Ishikawa (cell line): ENCODE measurements around the gene SKIC3.

Experiments used
- CEBPB ChIP-seq: IDR thresholded peaks from 2 replicates; pipeline ENCODE4 v1.6.1; 2012
- CREB1 ChIP-seq: IDR thresholded peaks from 2 replicates; pipeline ENCODE4 v1.6.1; 2012; ENCODE audit warnings: low read depth
- EGR1 ChIP-seq: IDR thresholded peaks from 2 replicates; pipeline ENCODE4 v1.6.1; 2012
- EP300 ChIP-seq: IDR thresholded peaks from 2 replicates; pipeline ENCODE4 v1.6.1; 2012; ENCODE audit warnings: borderline replicate concordance
- FOXM1 ChIP-seq: IDR thresholded peaks from 2 replicates; pipeline ENCODE4 v1.6.1; 2012; ENCODE audit warnings: low read depth, borderline replicate concordance
- NFIC ChIP-seq: IDR thresholded peaks from 2 replicates; pipeline ENCODE4 v1.6.1; 2012
- RAD21 ChIP-seq: IDR thresholded peaks from 2 replicates; pipeline ENCODE4 v1.6.1; 2012; ENCODE audit warnings: low read depth
- REST ChIP-seq: IDR thresholded peaks from 2 replicates; pipeline ENCODE4 v1.6.1; 2012; ENCODE audit warnings: low read depth, mild to moderate bottlenecking
- TAF1 ChIP-seq: IDR thresholded peaks from 2 replicates; pipeline ENCODE4 v1.6.1; 2012; ENCODE audit warnings: low read depth, mild to moderate bottlenecking
- TCF12 ChIP-seq: IDR thresholded peaks from 2 replicates; pipeline ENCODE4 v1.6.1; 2012; ENCODE audit warnings: low read depth
- TEAD4 ChIP-seq: IDR thresholded peaks from 2 replicates; pipeline ENCODE4 v1.6.1; 2012
- YY1 ChIP-seq: IDR thresholded peaks from 2 replicates; pipeline ENCODE4 v1.6.1; 2012; ENCODE audit warnings: low read depth
- ZBTB7A ChIP-seq: IDR thresholded peaks from 2 replicates; pipeline ENCODE4 v1.6.1; 2012; ENCODE audit warnings: low read depth
- TF ChIP-seq, protein P1 (sequence below): IDR thresholded peaks from 2 replicates; pipeline ENCODE4 v1.6.1; 2012
- TF ChIP-seq, protein P2 (sequence below): IDR thresholded peaks from 2 replicates; pipeline ENCODE4 v1.6.1; 2012

The SKIC3 gene

GRCh38 chr5:95528565-95528964 is 26.2 kb downstream of the SKIC3 start:
- TF ChIP-seq TCF12 (no peak), ZBTB7A (no peak), TEAD4 (no peak), YY1 (no peak), REST (no peak), CEBPB (no peak), EP300 (no peak), EGR1 (no peak), FOXM1 (no peak), RAD21 (no peak), TAF1 (no peak), CREB1 (no peak), NFIC (no peak)
- TF ChIP-seq, protein P1, sequence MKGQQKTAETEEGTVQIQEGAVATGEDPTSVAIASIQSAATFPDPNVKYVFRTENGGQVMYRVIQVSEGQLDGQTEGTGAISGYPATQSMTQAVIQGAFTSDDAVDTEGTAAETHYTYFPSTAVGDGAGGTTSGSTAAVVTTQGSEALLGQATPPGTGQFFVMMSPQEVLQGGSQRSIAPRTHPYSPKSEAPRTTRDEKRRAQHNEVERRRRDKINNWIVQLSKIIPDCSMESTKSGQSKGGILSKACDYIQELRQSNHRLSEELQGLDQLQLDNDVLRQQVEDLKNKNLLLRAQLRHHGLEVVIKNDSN: no peak
- TF ChIP-seq, protein P2, sequence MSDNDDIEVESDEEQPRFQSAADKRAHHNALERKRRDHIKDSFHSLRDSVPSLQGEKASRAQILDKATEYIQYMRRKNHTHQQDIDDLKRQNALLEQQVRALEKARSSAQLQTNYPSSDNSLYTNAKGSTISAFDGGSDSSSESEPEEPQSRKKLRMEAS: no peak

DNA sequence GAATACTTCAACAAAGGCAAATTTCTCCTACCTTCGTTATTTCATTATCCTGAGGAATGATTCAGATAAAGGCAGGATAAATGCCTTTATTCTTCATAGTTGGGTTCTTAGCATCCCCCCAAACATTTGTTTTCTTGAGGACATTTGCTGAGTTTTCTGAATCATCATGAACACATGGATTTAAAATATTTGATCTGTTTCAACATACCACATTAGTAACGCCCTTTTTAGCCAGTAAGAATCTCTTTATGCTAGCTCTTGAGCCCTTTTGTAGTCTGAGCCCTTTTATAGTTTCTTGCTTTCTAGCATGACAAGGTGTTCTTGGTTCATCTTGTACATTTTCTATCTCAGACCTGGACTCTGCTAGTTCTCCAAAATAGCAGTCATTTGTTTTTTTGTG is 27.9 kb downstream of the SKIC3 start:
- no peak for TF ChIP-seq CEBPB

DNA sequence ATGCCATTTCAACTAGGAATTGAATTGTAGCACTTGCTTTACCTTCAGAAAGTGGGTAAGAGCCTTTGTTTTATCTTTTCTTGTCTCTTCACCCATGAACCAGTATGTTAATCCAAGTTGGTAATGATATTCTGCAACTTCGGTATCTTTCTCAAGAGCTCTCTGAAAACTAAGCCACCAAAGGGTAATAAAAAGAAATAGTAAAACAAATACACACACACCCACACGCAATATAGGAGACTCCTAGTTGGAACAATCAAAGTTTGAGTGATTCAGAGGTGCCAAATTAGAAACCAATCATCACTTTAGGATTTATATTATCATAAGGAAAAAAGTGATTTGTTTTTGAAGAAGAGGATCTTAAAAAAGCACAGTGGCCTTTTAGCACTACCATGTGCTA is 30.4 kb downstream of the SKIC3 start:
- TF ChIP-seq CEBPB (no peak), RAD21 (no peak), ZBTB7A (no peak), NFIC (no peak), TAF1 (no peak), FOXM1 (no peak), EP300 (no peak), REST (no peak), EGR1 (no peak), CREB1 (no peak), TCF12 (no peak), YY1 (no peak), TEAD4 (no peak)
- TF ChIP-seq, protein P2: no peak
- TF ChIP-seq, protein P1: no peak

DNA sequence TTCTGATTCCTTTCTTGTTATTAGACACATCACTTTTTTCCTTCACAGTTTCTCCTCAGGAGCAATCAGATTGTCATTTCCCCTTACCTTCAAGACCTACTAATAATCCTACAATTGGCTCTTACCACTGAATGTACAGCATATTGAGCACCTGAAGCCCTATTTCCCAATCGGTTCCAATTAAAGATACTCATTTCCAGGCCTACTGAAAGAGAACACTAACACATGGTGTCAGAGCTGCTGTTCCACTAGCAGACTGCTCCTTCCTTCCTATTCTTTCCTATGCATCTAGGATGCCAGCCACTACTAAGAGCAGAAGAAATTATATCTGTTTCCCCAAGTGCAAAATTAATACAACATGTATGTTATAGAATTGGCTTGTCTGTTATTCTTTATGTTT is 34.6 kb downstream of the SKIC3 start:
- TF ChIP-seq NFIC (no peak), YY1 (no peak), CEBPB (no peak), TCF12 (no peak), REST (no peak), EGR1 (no peak), RAD21 (no peak), CREB1 (no peak), FOXM1 (no peak), TEAD4 (no peak), ZBTB7A (no peak), TAF1 (no peak), EP300 (no peak)
- TF ChIP-seq, protein P2: no peak
- TF ChIP-seq, protein P1: no peak
